Right lobe of liver (tissue), 4 donors: ENCODE results near the gene MARCKS.

Experiments used
- CTCF ChIP-seq, 4 donors: fragments of 200-600 bp in 3 of 4; fragments of 450-650 bp in 1 of 4; IDR thresholded peaks; one replicate each; pipeline versions ENCODE4 v1.5.1 to v1.8.0; 2016 to 2022; ENCODE audit warnings: antibody characterized with exemption in 4 of 4, mild to moderate bottlenecking in 2 of 4
- POLR2A ChIP-seq: fragments of 450-650 bp; IDR thresholded peaks from one replicate; pipeline ENCODE4 v1.6.1; 2017; ENCODE audit warnings: antibody characterized with exemption, mild to moderate bottlenecking
- donor health status: DM: no; HTN: no; CAD: no.
- donor health status: DM: no; HTN: no; CAD: no.
- donor health status: DM: no; HTN: yes; CAD: no.

- TF ChIP-seq CTCF (IDR thresholded peaks at IDR 0.05) = peak; percentile 72 to 83 (median 78)
- no peak for TF ChIP-seq POLR2A
Measured at GRCh38 chr6:113879186-113880096, 22.3 kb downstream of the MARCKS start.
